KMS-11 (cell line): ENCODE measurements around the gene AGBL5.
"Not testable (repeated sequence)": the region's sequence is repeated elsewhere in the genome, so short reads cannot be mapped to it uniquely, and the experiment has no call there.

Source experiments
- H2AFZ ChIP-seq: fragments of 200-600 bp; sonication (generic); 2 replicates; pipeline ENCODE4 v1.6.1; 2016; ENCODE audit warnings: antibody characterized with exemption, mixed run types, low read depth
- H3K27ac ChIP-seq: fragments of 200-600 bp; sonication (generic); 2 replicates; pipeline ENCODE4 v1.6.1; 2016; ENCODE audit warnings: mild to moderate bottlenecking, mixed run types
- H3K27me3 ChIP-seq: fragments of 200-600 bp; sonication (generic); 2 replicates; pipeline ENCODE4 v1.6.1; 2017; ENCODE audit warnings: mild to moderate bottlenecking, low read depth, mixed run types, moderate library complexity; ENCODE audit not compliant: insufficient read depth
- H3K36me3 ChIP-seq: fragments of 200-600 bp; sonication (generic); 2 replicates; pipeline ENCODE4 v1.6.1; 2017; ENCODE audit warnings: mild to moderate bottlenecking, mixed run types; ENCODE audit not compliant: insufficient read depth
- H3K4me1 ChIP-seq: fragments of 200-600 bp; sonication (generic); 2 replicates; pipeline ENCODE4 v1.6.1; 2016; ENCODE audit warnings: mild to moderate bottlenecking, low read depth, mixed run types; ENCODE audit not compliant: poor library complexity, severe bottlenecking
- H3K4me2 ChIP-seq: fragments of 200-600 bp; sonication (generic); 2 replicates; pipeline ENCODE4 v1.7.0; 2016; ENCODE audit warnings: mild to moderate bottlenecking, mixed run types
- H3K4me3 ChIP-seq: fragments of 200-600 bp; sonication (generic); IDR thresholded peaks from 2 replicates; pipeline ENCODE4 v1.6.1; 2017; ENCODE audit warnings: low read depth, low read length, mixed read lengths; ENCODE audit not compliant: insufficient read depth
- H3K79me2 ChIP-seq: fragments of 200-600 bp; sonication (generic); 2 replicates; pipeline ENCODE4 v1.6.1; 2016; ENCODE audit warnings: low read depth, mixed run types; ENCODE audit not compliant: insufficient read depth
- H3K9ac ChIP-seq: fragments of 200-600 bp; sonication (generic); 2 replicates; pipeline ENCODE4 v1.6.1; 2016; ENCODE audit warnings: mild to moderate bottlenecking, mixed run types
- H4K20me1 ChIP-seq: fragments of 200-600 bp; sonication (generic); 2 replicates; pipeline ENCODE4 v1.6.1; 2016; ENCODE audit warnings: mild to moderate bottlenecking, mixed run types; ENCODE audit not compliant: insufficient read depth
- CTCF ChIP-seq: fragments of 200-600 bp; sonication (generic); conservative IDR thresholded peaks from 2 replicates; pipeline ENCODE4 v1.6.1; 2017; ENCODE audit warnings: low read depth, mild to moderate bottlenecking, antibody characterized with exemption, low read length, moderate library complexity, mixed read lengths

AGBL5 gene

GRCh38 chr2:27108221-27108620 lies 56.8 kb downstream of the AGBL5 start:
- no peaks in the 10 kb centered on the region for H3K36me3 ChIP-seq
- no peaks in the 10 kb centered on the region for H3K79me2 ChIP-seq
- no peaks in the 10 kb centered on the region for H3K27me3 ChIP-seq
- no peak overlapping the region for H3K4me3 ChIP-seq
- H3K4me2 ChIP-seq, result no peak overlapping the region
- H4K20me1 ChIP-seq, result no peaks in the 10 kb centered on the region
- TF ChIP-seq CTCF, result no peak
- peaks cover 10% of the 10 kb centered on the region for H3K4me1 ChIP-seq
- H2AFZ ChIP-seq, result no peak overlapping the region
- no peak overlapping the region for H3K27ac ChIP-seq
- no peak overlapping the region for H3K9ac ChIP-seq

GRCh38 chr2:27109083-27109482 lies 57.6 kb downstream of the AGBL5 start:
- Histone ChIP-seq H3K4me2 (no peak overlapping the region), H3K79me2 (no peaks in the 10 kb centered on the region), H2AFZ (no peak overlapping the region), H3K4me3 (no peak overlapping the region), H3K9ac (no peak overlapping the region), H3K27ac (no peak overlapping the region), H3K36me3 (no peaks in the 10 kb centered on the region), H4K20me1 (no peaks in the 10 kb centered on the region), H3K4me1 (peaks cover 10% of the 10 kb centered on the region), H3K27me3 (no peaks in the 10 kb centered on the region)
- TF ChIP-seq CTCF, result no peak

GRCh38 chr2:27110603-27111352 lies 59.3 kb downstream of the AGBL5 start:
- not testable (repeated sequence) for H3K4me2 ChIP-seq, H3K4me3 ChIP-seq, H3K79me2 ChIP-seq, H3K27me3 ChIP-seq, H3K36me3 ChIP-seq, H3K27ac ChIP-seq, H2AFZ ChIP-seq, H3K4me1 ChIP-seq, H4K20me1 ChIP-seq, H3K9ac ChIP-seq

GRCh38 chr2:27111392-27112078 lies 60.1 kb downstream of the AGBL5 start:
- H3K27ac ChIP-seq, H3K4me1 ChIP-seq, H3K4me2 ChIP-seq, H3K36me3 ChIP-seq, H4K20me1 ChIP-seq, H3K27me3 ChIP-seq, H2AFZ ChIP-seq, H3K4me3 ChIP-seq, H3K79me2 ChIP-seq, H3K9ac ChIP-seq: not testable (repeated sequence)

- Histone ChIP-seq H4K20me1 (no peaks in the 10 kb centered on the region), H3K4me2 (no peak overlapping the region), H3K79me2 (no peaks in the 10 kb centered on the region), H3K27me3 (no peaks in the 10 kb centered on the region), H3K27ac (no peak overlapping the region), H3K36me3 (no peaks in the 10 kb centered on the region), H3K4me3 (no peak overlapping the region), H3K4me1 (no peaks in the 10 kb centered on the region), H3K9ac (no peak overlapping the region), H2AFZ (no peak overlapping the region)
- no peak for TF ChIP-seq CTCF
Observed at GRCh38 chr2:27115519-27115918, 64.1 kb downstream of the AGBL5 start.
